HEK293 (cell line): ENCODE measurements around the gene RAB1A.

ENCODE experiments used
- CTCF ChIA-PET: fragments of 350-600 bp; formaldehyde crosslinking; extraction: SDS; loops from one replicate; lab custom pipeline; 2021; ENCODE audit warnings: antibody characterized with exemption; lab: Yijun Ruan, JAX
- POLR2A ChIA-PET: fragments of 300-600 bp; formaldehyde crosslinking; extraction: SDS; loops from one replicate; lab custom pipeline; 2020; ENCODE audit warnings: antibody characterized with exemption, inconsistent platforms; lab: Yijun Ruan, JAX
- H3K27ac ChIP-seq: fragments of 200-500 bp; sonication (Bioruptor generic); 2 replicates; pipeline ENCODE4 v1.5.1; 2014; ENCODE audit warnings: low read depth, low read length, control low read depth, inconsistent platforms; ENCODE audit errors: extremely low read depth
- H3K36me3 ChIP-seq, 2 experiments: fragments of 200-500 bp in 1 of 2; sonication (Bioruptor generic) in 1 of 2; 1 replicate in 1 of 2; 2 replicates in 1 of 2; pipeline ENCODE4 v1.5.1; 2014 to 2017; ENCODE audit warnings: inconsistent platforms in 2 of 2, low read length in 2 of 2; ENCODE audit not compliant: control insufficient read depth in 2 of 2, insufficient read depth in 1 of 2
- H3K4me1 ChIP-seq: fragments of 200-500 bp; sonication (Bioruptor generic); 2 replicates; pipeline ENCODE4 v1.5.1; 2014; ENCODE audit warnings: mild to moderate bottlenecking, low read length, inconsistent platforms; ENCODE audit not compliant: control insufficient read depth, insufficient read depth
- H3K4me3 ChIP-seq: 2 replicates; pipeline ENCODE4 v1.5.1; 2011; ENCODE audit warnings: low read depth, mild to moderate bottlenecking, control low read depth, low read length, moderate library complexity
- H3K9me3 ChIP-seq: fragments of 200-500 bp; sonication (Bioruptor generic); 2 replicates; pipeline ENCODE4 v1.5.1; 2014; ENCODE audit warnings: low read depth, low read length, inconsistent platforms; ENCODE audit not compliant: control insufficient read depth, insufficient read depth
- GLI2 ChIP-seq: fragments of 450-650 bp; formaldehyde crosslinking; IDR thresholded peaks from 2 replicates; pipeline ENCODE4; 2017; ENCODE audit warnings: missing biosample characterization, missing genetic modification characterization, low read depth, borderline replicate concordance
- IKZF3 ChIP-seq: fragments of 450-650 bp; IDR thresholded peaks from 2 replicates; pipeline ENCODE4 v1.5.0; 2018; ENCODE audit warnings: missing biosample characterization, mild to moderate bottlenecking, missing genetic modification characterization, moderate library complexity
- KLF8 ChIP-seq: fragments of 450-650 bp; formaldehyde crosslinking; IDR thresholded peaks from 2 replicates; pipeline ENCODE4 v1.5.1; 2016; ENCODE audit warnings: missing biosample characterization, missing genetic modification characterization
- MZF1 ChIP-seq: fragments of 450-650 bp; formaldehyde crosslinking; IDR thresholded peaks from 2 replicates; pipeline ENCODE4 v1.5.1; 2017; ENCODE audit warnings: missing biosample characterization, missing genetic modification characterization, borderline replicate concordance
- ZIC2 ChIP-seq: fragments of 450-650 bp; formaldehyde crosslinking; IDR thresholded peaks from 2 replicates; pipeline ENCODE4 v1.5.1; 2016; ENCODE audit warnings: missing biosample characterization, missing genetic modification characterization
- ZNF174 ChIP-seq: fragments of 450-650 bp; formaldehyde crosslinking; IDR thresholded peaks from 2 replicates; pipeline ENCODE4 v1.5.0; 2017; ENCODE audit warnings: missing biosample characterization, mild to moderate bottlenecking, missing genetic modification characterization
- ZNF2 ChIP-seq: fragments of 450-650 bp; formaldehyde crosslinking; IDR thresholded peaks from 2 replicates; pipeline ENCODE4 v1.5.1; 2016; ENCODE audit warnings: missing biosample characterization, missing genetic modification characterization
- ZNF302 ChIP-seq: fragments of 450-650 bp; formaldehyde crosslinking; IDR thresholded peaks from 2 replicates; pipeline ENCODE4 v1.5.1; 2016; ENCODE audit warnings: missing biosample characterization, missing genetic modification characterization, low read depth
- ZNF341 ChIP-seq: fragments of 450-650 bp; formaldehyde crosslinking; IDR thresholded peaks from 2 replicates; pipeline ENCODE4; 2016; ENCODE audit warnings: low read depth, missing biosample characterization, missing genetic modification characterization
- ZNF366 ChIP-seq: fragments of 450-650 bp; formaldehyde crosslinking; conservative IDR thresholded peaks from 2 replicates; pipeline ENCODE4 v1.5.1; 2016; ENCODE audit warnings: missing biosample characterization, missing genetic modification characterization
- ZNF394 ChIP-seq: fragments of 450-650 bp; formaldehyde crosslinking; IDR thresholded peaks from 2 replicates; pipeline ENCODE4 v1.5.1; 2016; ENCODE audit warnings: missing biosample characterization, missing genetic modification characterization, mild to moderate bottlenecking, moderate library complexity, borderline replicate concordance
- ZNF404 ChIP-seq: fragments of 450-650 bp; formaldehyde crosslinking; IDR thresholded peaks from 2 replicates; pipeline ENCODE4 v1.5.1; 2017; ENCODE audit warnings: missing biosample characterization, missing genetic modification characterization
- ZNF610 ChIP-seq: fragments of 450-650 bp; formaldehyde crosslinking; IDR thresholded peaks from 2 replicates; pipeline ENCODE4 v1.5.1; 2016; ENCODE audit warnings: missing biosample characterization, missing genetic modification characterization, borderline replicate concordance
- ZNF670 ChIP-seq: fragments of 450-650 bp; formaldehyde crosslinking; IDR thresholded peaks from 2 replicates; pipeline ENCODE4 v1.5.1; 2016; ENCODE audit warnings: missing biosample characterization, missing genetic modification characterization, low read depth
- TF ChIP-seq, protein P1 (sequence below): fragments of 450-650 bp; formaldehyde crosslinking; IDR thresholded peaks from 2 replicates; pipeline ENCODE4 v1.5.1; 2017; ENCODE audit warnings: missing biosample characterization, missing genetic modification characterization
- TF ChIP-seq, protein P2 (sequence below): fragments of 450-650 bp; formaldehyde crosslinking; IDR thresholded peaks from 2 replicates; pipeline ENCODE4 v1.5.1; 2016; ENCODE audit warnings: missing biosample characterization, missing genetic modification characterization
- TF ChIP-seq, protein P3 (sequence below): sonication (generic); formaldehyde crosslinking; IDR thresholded peaks from 2 replicates; pipeline ENCODE4 v1.8.1; 2022; ENCODE audit warnings: mild to moderate bottlenecking, moderate library complexity, missing genetic modification reagents
- TF ChIP-seq, protein P4 (sequence below): fragments of 450-650 bp; formaldehyde crosslinking; IDR thresholded peaks from 2 replicates; pipeline ENCODE4 v1.5.1; 2016; ENCODE audit warnings: missing biosample characterization, missing genetic modification characterization

Gene RAB1A

DNA sequence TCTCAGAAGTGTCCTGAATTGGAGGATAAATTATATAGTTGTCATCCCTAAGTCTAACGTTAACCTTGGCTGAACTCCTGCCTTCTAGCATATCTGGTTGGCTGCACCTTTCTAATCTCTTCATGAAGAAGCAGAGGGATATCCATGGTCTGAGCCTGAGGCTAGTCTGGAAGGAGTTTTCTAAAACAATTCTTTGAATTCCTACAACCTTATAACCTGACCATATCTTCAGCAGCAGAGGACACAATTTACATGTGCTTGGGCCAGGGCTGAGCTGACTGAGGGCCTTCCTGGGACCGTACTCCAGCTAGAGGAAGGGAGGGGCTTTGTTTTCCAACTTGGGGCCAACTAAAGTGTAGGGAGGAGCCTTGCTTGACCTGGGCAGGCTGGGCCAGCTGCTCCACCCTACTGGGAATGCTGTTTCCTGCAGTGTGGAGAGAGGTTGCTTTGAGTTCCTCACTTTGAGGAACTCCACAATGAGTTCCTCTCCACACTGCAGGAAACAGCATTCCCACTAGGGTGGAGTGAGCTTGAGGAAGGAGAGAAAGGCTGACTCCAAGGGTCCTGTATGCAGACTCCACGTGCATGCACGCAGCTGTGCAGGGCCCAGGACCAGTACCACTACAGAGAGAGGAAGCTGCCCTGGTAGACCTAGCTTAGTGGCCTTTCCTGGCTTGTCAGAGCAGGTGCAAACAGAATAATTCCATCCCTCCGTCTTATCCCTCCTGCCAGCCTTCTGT lies 54.1 kb downstream of the RAB1A start:
- CTCF ChIA-PET = interaction anchor here (0.6 to 1.2 kb wide), 3 partner anchors 10 to 94 kb away, joined by 3 to 4 read pairs (median 4); no protein-coding TSS in a partner anchor

DNA sequence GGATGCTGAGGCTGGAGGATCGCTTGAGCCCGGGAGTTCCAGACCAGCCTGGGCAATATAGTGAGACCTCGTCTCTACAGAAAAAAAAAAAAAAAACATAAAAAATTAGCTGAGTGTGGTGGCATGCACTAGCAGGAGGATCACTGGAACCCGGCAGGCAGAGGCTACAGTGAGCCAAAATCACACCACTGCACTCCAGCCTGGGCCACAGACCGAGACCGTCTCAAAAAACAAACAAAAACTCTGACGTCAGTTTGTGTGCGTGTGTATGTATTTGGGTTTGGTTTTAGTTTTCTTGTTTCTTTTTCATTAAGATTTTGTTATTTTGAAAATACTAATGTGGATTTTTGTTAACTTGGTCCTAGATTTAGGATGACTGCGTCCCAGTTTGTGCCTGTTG lies 54.7 kb downstream of the RAB1A start:
- POLR2A ChIA-PET = interaction anchor here (1.0 to 1.8 kb wide), 2 partner anchors 19 to 55 kb away, joined by 7 to 9 read pairs; partner anchors contain the start of genes CEP68 and RAB1A
- peaks cover 14 to 87% of the 10 kb centered on the region in 2 experiments for H3K36me3 ChIP-seq
- TF ChIP-seq, protein P1, sequence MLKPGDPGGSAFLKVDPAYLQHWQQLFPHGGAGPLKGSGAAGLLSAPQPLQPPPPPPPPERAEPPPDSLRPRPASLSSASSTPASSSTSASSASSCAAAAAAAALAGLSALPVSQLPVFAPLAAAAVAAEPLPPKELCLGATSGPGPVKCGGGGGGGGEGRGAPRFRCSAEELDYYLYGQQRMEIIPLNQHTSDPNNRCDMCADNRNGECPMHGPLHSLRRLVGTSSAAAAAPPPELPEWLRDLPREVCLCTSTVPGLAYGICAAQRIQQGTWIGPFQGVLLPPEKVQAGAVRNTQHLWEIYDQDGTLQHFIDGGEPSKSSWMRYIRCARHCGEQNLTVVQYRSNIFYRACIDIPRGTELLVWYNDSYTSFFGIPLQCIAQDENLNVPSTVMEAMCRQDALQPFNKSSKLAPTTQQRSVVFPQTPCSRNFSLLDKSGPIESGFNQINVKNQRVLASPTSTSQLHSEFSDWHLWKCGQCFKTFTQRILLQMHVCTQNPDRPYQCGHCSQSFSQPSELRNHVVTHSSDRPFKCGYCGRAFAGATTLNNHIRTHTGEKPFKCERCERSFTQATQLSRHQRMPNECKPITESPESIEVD (tag by site-specific recombination) = no peak
- TF ChIP-seq ZNF302 (tag by site-specific recombination) (no peak), ZNF394 (tag by site-specific recombination) (no peak), IKZF3 (tag by site-specific recombination) (no peak), ZNF174 (tag by site-specific recombination) (no peak), ZNF341 (no peak), KLF8 (tag by site-specific recombination) (no peak)
- TF ChIP-seq, all 188 proteins: peak for 0
- no peaks in the 10 kb centered on the region for H3K9me3 ChIP-seq
- CTCF ChIA-PET = interaction anchor here (0.6 to 1.7 kb wide), 4 partner anchors 10 to 157 kb away, joined by 3 to 4 read pairs (median 4); no protein-coding TSS in a partner anchor
- H3K27ac ChIP-seq = peak overlapping the region; percentile 31; the same call in 1 of the 2 replicates
- no peak overlapping the region for H3K4me3 ChIP-seq
- peaks cover 9% of the 10 kb centered on the region; the same call in 1 of the 2 replicates for H3K4me1 ChIP-seq

More for the DNA sequence above, 54.1 kb downstream of the RAB1A start:
- TF ChIP-seq ZNF366 (0 out of 2 replicates have a peak, but pooled peaks have one; percentile 21), ZNF610 (tag by site-specific recombination) (no peak), ZIC2 (tag by site-specific recombination) (peak; percentile 24)
- Histone ChIP-seq H3K9me3 (no peaks in the 10 kb centered on the region), H3K4me3 (no peak overlapping the region), H3K27ac (peak overlapping the region; percentile 31; the same call in 1 of the 2 replicates), H3K36me3 (peaks cover 16 to 83% of the 10 kb centered on the region in 2 experiments), H3K4me1 (peaks cover 9% of the 10 kb centered on the region; the same call in 1 of the 2 replicates)
- POLR2A ChIA-PET = interaction anchor here (0.8 to 1.8 kb wide), 4 partner anchors 20 to 152 kb away, joined by 3 to 9 read pairs (median 6); partner anchors contain the start of genes ACTR2, CEP68 and RAB1A

DNA sequence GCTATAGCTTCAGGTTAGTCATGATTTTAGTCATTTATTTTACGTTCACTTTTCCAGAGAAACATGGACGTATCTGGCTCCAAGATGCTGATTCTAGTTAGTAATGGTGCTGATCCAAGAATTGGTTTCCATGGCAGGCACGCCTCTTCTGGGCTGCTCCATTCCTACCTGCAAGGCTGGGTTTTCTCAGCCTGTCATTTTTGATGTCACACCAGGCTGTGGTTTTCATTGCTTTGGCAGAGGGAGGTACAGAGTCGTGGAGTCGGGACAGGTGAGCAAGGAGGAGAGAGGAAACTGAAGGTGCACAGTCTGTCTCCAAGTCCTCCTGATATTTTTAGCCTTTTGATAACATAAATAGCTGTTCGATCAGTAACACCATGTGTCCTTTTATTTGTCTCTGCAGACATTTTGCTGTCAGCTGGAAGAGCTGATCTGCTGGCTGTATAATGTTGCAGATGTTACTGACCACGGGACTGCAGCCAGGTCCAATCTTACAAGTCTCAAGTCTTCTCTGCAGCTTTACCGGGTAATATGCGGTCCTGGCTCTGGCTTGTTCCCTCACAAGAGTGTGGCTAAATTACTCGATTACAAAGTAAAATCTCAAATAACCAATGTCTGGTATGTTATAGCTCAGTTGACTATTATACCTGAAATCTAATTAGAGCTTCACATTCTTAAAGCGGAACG lies 55.9 kb downstream of the RAB1A start:
- Histone ChIP-seq H3K36me3 (peaks cover 12 to 89% of the 10 kb centered on the region in 2 experiments), H3K27ac (no peak overlapping the region), H3K4me3 (no peak overlapping the region), H3K9me3 (no peaks in the 10 kb centered on the region), H3K4me1 (peaks cover 9% of the 10 kb centered on the region; the same call in 1 of the 2 replicates)
- ChIA-PET CTCF (interaction anchor here (0.7 to 1.7 kb wide), 4 partner anchors 38 to 176 kb away, joined by 3 to 4 read pairs (median 4); partner anchors contain the start of gene RAB1A), POLR2A (no interaction called here)
- TF ChIP-seq, protein P2, sequence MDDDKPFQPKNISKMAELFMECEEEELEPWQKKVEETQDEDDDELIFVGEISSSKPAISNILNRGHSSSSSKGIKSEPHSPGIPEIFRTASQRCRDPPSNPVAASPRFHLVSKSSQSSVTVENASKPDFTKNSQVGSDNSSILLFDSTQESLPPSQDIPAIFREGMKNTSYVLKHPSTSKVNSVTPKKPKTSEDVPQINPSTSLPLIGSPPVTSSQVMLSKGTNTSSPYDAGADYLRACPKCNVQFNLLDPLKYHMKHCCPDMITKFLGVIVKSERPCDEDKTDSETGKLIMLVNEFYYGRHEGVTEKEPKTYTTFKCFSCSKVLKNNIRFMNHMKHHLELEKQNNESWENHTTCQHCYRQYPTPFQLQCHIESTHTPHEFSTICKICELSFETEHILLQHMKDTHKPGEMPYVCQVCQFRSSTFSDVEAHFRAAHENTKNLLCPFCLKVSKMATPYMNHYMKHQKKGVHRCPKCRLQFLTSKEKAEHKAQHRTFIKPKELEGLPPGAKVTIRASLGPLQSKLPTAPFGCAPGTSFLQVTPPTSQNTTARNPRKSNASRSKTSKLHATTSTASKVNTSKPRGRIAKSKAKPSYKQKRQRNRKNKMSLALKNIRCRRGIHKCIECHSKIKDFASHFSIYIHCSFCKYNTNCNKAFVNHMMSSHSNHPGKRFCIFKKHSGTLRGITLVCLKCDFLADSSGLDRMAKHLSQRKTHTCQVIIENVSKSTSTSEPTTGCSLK (tag by site-specific recombination) = no peak
- TF ChIP-seq, protein P3, sequence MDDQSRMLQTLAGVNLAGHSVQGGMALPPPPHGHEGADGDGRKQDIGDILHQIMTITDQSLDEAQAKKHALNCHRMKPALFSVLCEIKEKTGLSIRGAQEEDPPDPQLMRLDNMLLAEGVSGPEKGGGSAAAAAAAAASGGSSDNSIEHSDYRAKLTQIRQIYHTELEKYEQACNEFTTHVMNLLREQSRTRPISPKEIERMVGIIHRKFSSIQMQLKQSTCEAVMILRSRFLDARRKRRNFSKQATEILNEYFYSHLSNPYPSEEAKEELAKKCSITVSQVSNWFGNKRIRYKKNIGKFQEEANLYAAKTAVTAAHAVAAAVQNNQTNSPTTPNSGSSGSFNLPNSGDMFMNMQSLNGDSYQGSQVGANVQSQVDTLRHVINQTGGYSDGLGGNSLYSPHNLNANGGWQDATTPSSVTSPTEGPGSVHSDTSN (CRISPR knock-in tag) = no peak
- TF ChIP-seq MZF1 = no peak
- TF ChIP-seq ZNF670 (tag by site-specific recombination) = no peak
- no peak for TF ChIP-seq ZNF394 (tag by site-specific recombination)
- no peak for TF ChIP-seq ZNF2 (tag by site-specific recombination)
- TF ChIP-seq ZNF404 (tag by site-specific recombination) = no peak
- no peak for TF ChIP-seq GLI2 (tag by site-specific recombination)
- TF ChIP-seq, protein P4, sequence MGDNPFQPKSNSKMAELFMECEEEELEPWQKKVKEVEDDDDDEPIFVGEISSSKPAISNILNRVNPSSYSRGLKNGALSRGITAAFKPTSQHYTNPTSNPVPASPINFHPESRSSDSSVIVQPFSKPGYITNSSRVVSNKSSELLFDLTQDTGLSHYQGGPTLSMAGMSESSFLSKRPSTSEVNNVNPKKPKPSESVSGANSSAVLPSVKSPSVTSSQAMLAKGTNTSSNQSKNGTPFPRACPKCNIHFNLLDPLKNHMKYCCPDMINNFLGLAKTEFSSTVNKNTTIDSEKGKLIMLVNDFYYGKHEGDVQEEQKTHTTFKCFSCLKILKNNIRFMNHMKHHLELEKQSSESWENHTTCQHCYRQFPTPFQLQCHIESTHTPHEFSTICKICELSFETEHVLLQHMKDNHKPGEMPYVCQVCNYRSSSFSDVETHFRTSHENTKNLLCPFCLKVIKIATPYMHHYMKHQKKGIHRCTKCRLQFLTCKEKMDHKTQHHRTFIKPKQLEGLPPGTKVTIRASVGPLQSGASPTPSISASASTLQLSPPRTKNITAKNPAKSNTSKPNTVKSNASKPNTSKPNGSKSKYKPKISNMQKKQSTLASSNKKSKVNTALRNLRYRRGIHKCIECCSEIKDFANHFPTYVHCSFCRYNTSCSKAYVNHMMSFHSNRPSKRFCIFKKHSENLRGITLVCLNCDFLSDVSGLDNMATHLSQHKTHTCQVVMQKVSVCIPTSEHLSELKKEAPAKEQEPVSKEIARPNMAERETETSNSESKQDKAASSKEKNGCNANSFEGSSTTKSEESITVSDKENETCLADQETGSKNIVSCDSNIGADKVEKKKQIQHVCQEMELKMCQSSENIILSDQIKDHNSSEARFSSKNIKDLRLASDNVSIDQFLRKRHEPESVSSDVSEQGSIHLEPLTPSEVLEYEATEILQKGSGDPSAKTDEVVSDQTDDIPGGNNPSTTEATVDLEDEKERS (tag by site-specific recombination) = no peak
